IgD-negative memory B cell (primary cell): ENCODE data around the gene JADE3. TPM values are rescaled to one million over a fixed set of nuclear protein-coding genes. Genes with fewer than 3 reads are reported as not detected.
A peak's percentile ranks its signal among the peaks of the same experiment; 100 is the strongest.
"Not testable (repeated sequence)": the region's sequence is repeated elsewhere in the genome, so short reads cannot be mapped to it uniquely, and the experiment has no call there.

Source experiments
- H3K27ac Mint-ChIP-seq, 3 donors: one replicate each; pipeline ENCODE4 v1.8.0; 2020 to 2022; ENCODE audit warnings: mild to moderate bottlenecking in 3 of 3, mixed read lengths in 3 of 3, moderate library complexity in 1 of 3
- H3K27me3 Mint-ChIP-seq: one replicate; pipeline ENCODE4 v1.8.0; 2021; ENCODE audit warnings: mixed read lengths
- H3K36me3 Mint-ChIP-seq: one replicate; pipeline ENCODE4 v1.8.0; 2020; ENCODE audit warnings: mild to moderate bottlenecking, mixed read lengths
- H3K4me1 Mint-ChIP-seq, 3 donors: one replicate each; pipeline ENCODE4 v1.8.0; 2020 to 2022; ENCODE audit warnings: mixed read lengths in 3 of 3, mild to moderate bottlenecking in 1 of 3
- H3K4me3 Mint-ChIP-seq, 4 donors: one replicate each; pipeline ENCODE4 v1.8.0; 2020 to 2022; ENCODE audit warnings: mild to moderate bottlenecking in 4 of 4, mixed read lengths in 4 of 4, moderate library complexity in 3 of 4
- H3K9me3 Mint-ChIP-seq, 3 donors: one replicate each; pipeline ENCODE4 v1.8.0; 2020 to 2021; ENCODE audit warnings: mixed read lengths in 3 of 3, mild to moderate bottlenecking in 1 of 3
- polyA plus RNA-seq: library from polyadenylated mRNA; unstranded; fragments of 300-500 nt; fragmentation: Illumina TruSeq; gene quantifications from one replicate; pipeline ENCODE4 v1.2.3, GENCODE V29; 2021

The JADE3 gene
- polyA plus RNA-seq, 1 donor from 2014 or later, result 3.5 TPM

- Mint-ChIP-seq H3K9me3 (no peaks in the 10 kb centered on the region), H3K36me3 (no peaks in the 10 kb centered on the region), H3K4me1 (peaks cover 20 to 54% (median 41%) of the 10 kb centered on the region in 3 donors), H3K27ac (peak overlapping the region; percentile 31 to 79 (median 76)), H3K4me3 (no peak overlapping the region), H3K27me3 (peaks cover 4% of the 10 kb centered on the region)
Measured at GRCh38 chrX:46959101-46959500, 46.9 kb downstream of the JADE3 start.

GRCh38 chrX:46959985-46960700, 47.9 kb downstream of the JADE3 start:
- Mint-ChIP-seq H3K9me3 (no peaks in the 10 kb centered on the region), H3K4me3 (peak overlapping the region in 1 of 4 donors; percentile 34), H3K36me3 (no peaks in the 10 kb centered on the region), H3K4me1 (peaks cover 23 to 54% (median 40%) of the 10 kb centered on the region in 3 donors), H3K27me3 (peaks cover 4% of the 10 kb centered on the region), H3K27ac (peak overlapping the region; percentile 76 to 86 (median 79))

- no peaks in the 10 kb centered on the region for H3K36me3 Mint-ChIP-seq
- peak overlapping the region; percentile 47 to 79 (median 62) for H3K4me3 Mint-ChIP-seq
- no peaks in the 10 kb centered on the region for H3K9me3 Mint-ChIP-seq
- peaks cover 32 to 60% (median 48%) of the 10 kb centered on the region in 3 donors for H3K4me1 Mint-ChIP-seq
- peak overlapping the region; percentile 76 to 79 (median 78) for H3K27ac Mint-ChIP-seq
- H3K27me3 Mint-ChIP-seq, result peaks cover 4% of the 10 kb centered on the region
Measured at GRCh38 chrX:46961097-46961496, 48.9 kb downstream of the JADE3 start.

GRCh38 chrX:46961574-46962283, 49.5 kb downstream of the JADE3 start:
- Mint-ChIP-seq H3K9me3 (no peaks in the 10 kb centered on the region), H3K4me1 (peaks cover 39 to 65% (median 55%) of the 10 kb centered on the region in 3 donors), H3K27me3 (peaks cover 4% of the 10 kb centered on the region), H3K27ac (peak overlapping the region; percentile 76 to 79 (median 78)), H3K4me3 (peak overlapping the region in 3 of 4 donors; percentile 62 to 79 (median 66)), H3K36me3 (no peaks in the 10 kb centered on the region)

- H3K36me3 Mint-ChIP-seq, result no peaks in the 10 kb centered on the region
- H3K27me3 Mint-ChIP-seq, result peaks cover 8% of the 10 kb centered on the region
- H3K4me3 Mint-ChIP-seq, result peak overlapping the region in 2 of 4 donors; percentile 4 to 51
- peaks cover 60 to 66% (median 64%) of the 10 kb centered on the region in 3 donors for H3K4me1 Mint-ChIP-seq
- H3K9me3 Mint-ChIP-seq, result no peaks in the 10 kb centered on the region
- H3K27ac Mint-ChIP-seq, result peak overlapping the region; percentile 7 to 79 (median 61)
Measured at GRCh38 chrX:46965125-46965758, 53.0 kb downstream of the JADE3 start.

- H3K9me3 Mint-ChIP-seq, result no peaks in the 10 kb centered on the region
- peaks cover 50 to 57% (median 54%) of the 10 kb centered on the region in 3 donors for H3K4me1 Mint-ChIP-seq
- H3K27me3 Mint-ChIP-seq, result peaks cover 6% of the 10 kb centered on the region
- peak overlapping the region; percentile 20 to 72 (median 36) for H3K4me3 Mint-ChIP-seq
- H3K27ac Mint-ChIP-seq, result peak overlapping the region; percentile 61 to 78 (median 61)
- no peaks in the 10 kb centered on the region for H3K36me3 Mint-ChIP-seq
Measured at GRCh38 chrX:46967547-46967946, 55.3 kb downstream of the JADE3 start.

GRCh38 chrX:46977046-46977445, 64.8 kb downstream of the JADE3 start:
- not testable (repeated sequence) for H3K27me3 Mint-ChIP-seq, H3K36me3 Mint-ChIP-seq, H3K9me3 Mint-ChIP-seq, H3K27ac Mint-ChIP-seq, H3K4me3 Mint-ChIP-seq
- peaks cover 5 to 18% (median 13%) of the 10 kb centered on the region in 3 donors for H3K4me1 Mint-ChIP-seq

- Mint-ChIP-seq H3K4me3 (no peak overlapping the region), H3K36me3 (peaks cover 3% of the 10 kb centered on the region), H3K4me1 (peaks cover 5 to 11% (median 11%) of the 10 kb centered on the region in 3 donors), H3K9me3 (no peaks in the 10 kb centered on the region), H3K27me3 (no peaks in the 10 kb centered on the region), H3K27ac (peak overlapping the region in 1 of 3 donors; percentile 67)
Measured at GRCh38 chrX:46978341-46979291, 66.4 kb downstream of the JADE3 start.

- peaks cover 1% of the 10 kb centered on the region for H3K27me3 Mint-ChIP-seq
- no peak overlapping the region for H3K4me3 Mint-ChIP-seq
- H3K27ac Mint-ChIP-seq, result no peak overlapping the region
- peaks cover 0 to 2% (median 0%) of the 10 kb centered on the region in 3 donors for H3K9me3 Mint-ChIP-seq
- H3K4me1 Mint-ChIP-seq, result peaks cover 5 to 9% (median 7%) of the 10 kb centered on the region in 3 donors
- H3K36me3 Mint-ChIP-seq, result peaks cover 4% of the 10 kb centered on the region
Measured at GRCh38 chrX:46984705-46985104, 72.5 kb downstream of the JADE3 start.

- Mint-ChIP-seq H3K4me3 (no peak overlapping the region), H3K9me3 (peaks cover 0 to 5% (median 0%) of the 10 kb centered on the region in 3 donors), H3K27ac (peak overlapping the region in 1 of 3 donors; percentile 53), H3K27me3 (no peaks in the 10 kb centered on the region), H3K4me1 (peaks cover 5 to 11% (median 5%) of the 10 kb centered on the region in 3 donors), H3K36me3 (peaks cover 2% of the 10 kb centered on the region)
Measured at GRCh38 chrX:46989548-46989947, 77.3 kb downstream of the JADE3 start.

GRCh38 chrX:46991664-46992063, 79.4 kb downstream of the JADE3 start:
- H3K4me1 Mint-ChIP-seq, result peaks cover 4 to 11% (median 5%) of the 10 kb centered on the region in 3 donors
- H3K27ac Mint-ChIP-seq, result no peak overlapping the region
- peaks cover 3% of the 10 kb centered on the region for H3K36me3 Mint-ChIP-seq
- no peak overlapping the region for H3K4me3 Mint-ChIP-seq
- H3K27me3 Mint-ChIP-seq, result no peaks in the 10 kb centered on the region
- H3K9me3 Mint-ChIP-seq, result peaks cover 0 to 5% (median 0%) of the 10 kb centered on the region in 3 donors

GRCh38 chrX:46992070-46992469, 79.8 kb downstream of the JADE3 start:
- peaks cover 4 to 11% (median 5%) of the 10 kb centered on the region in 3 donors for H3K4me1 Mint-ChIP-seq
- H3K27ac Mint-ChIP-seq, result no peak overlapping the region

GRCh38 chrX:46994096-46994495, 81.9 kb downstream of the JADE3 start:
- H3K4me3 Mint-ChIP-seq, result no peak overlapping the region
- no peak overlapping the region for H3K27ac Mint-ChIP-seq
- H3K9me3 Mint-ChIP-seq, result peaks cover 0 to 3% (median 0%) of the 10 kb centered on the region in 3 donors
- H3K36me3 Mint-ChIP-seq, result peaks cover 7% of the 10 kb centered on the region
- H3K27me3 Mint-ChIP-seq, result no peaks in the 10 kb centered on the region
- H3K4me1 Mint-ChIP-seq, result peaks cover 0 to 2% (median 0%) of the 10 kb centered on the region in 3 donors

More at GRCh38 chrX:46992070-46992469, 79.8 kb downstream of the JADE3 start:
- peaks cover 0 to 5% (median 0%) of the 10 kb centered on the region in 3 donors for H3K9me3 Mint-ChIP-seq
- H3K27me3 Mint-ChIP-seq, result no peaks in the 10 kb centered on the region
- H3K4me3 Mint-ChIP-seq, result no peak overlapping the region
- peaks cover 3% of the 10 kb centered on the region for H3K36me3 Mint-ChIP-seq

- H3K9me3 Mint-ChIP-seq, result peaks cover 0 to 2% (median 0%) of the 10 kb centered on the region in 3 donors
- H3K27me3 Mint-ChIP-seq, result peaks cover 2% of the 10 kb centered on the region
- peak overlapping the region in 1 of 3 donors; percentile 53 for H3K27ac Mint-ChIP-seq
- H3K36me3 Mint-ChIP-seq, result peaks cover 5% of the 10 kb centered on the region
- no peak overlapping the region for H3K4me3 Mint-ChIP-seq
- peaks cover 0 to 1% (median 0%) of the 10 kb centered on the region in 3 donors for H3K4me1 Mint-ChIP-seq
Measured at GRCh38 chrX:47012131-47012530, 99.9 kb downstream of the JADE3 start.
